GM13976 (cell line): ENCODE results near the gene PHF23.
A peak's percentile ranks its signal among the peaks of the same experiment; 100 is the strongest.

ENCODE experiments used
- DNase-seq: peaks from one replicate; pipeline ENCODE4 v3.0.0; 2012; ENCODE audit warnings: low spot score
- in situ Hi-C: fragments of 300-500 bp; cut with MboI; formaldehyde crosslinking; loops from one replicate; pipeline ENCODE4 v1.12.0; 2022; ENCODE audit warnings: low sequenced_read_pairs, mixed read lengths, inconsistent platforms; ENCODE audit not compliant: unreplicated experiment
- TF ChIP-seq, protein P1 (sequence below): IDR thresholded peaks from 2 replicates; pipeline ENCODE4 v1.5.1; 2012; ENCODE audit warnings: borderline replicate concordance, mild to moderate bottlenecking; ENCODE audit not compliant: insufficient read depth; ENCODE audit errors: extremely low read depth, missing control alignments, control extremely low read depth

Gene PHF23

DNA sequence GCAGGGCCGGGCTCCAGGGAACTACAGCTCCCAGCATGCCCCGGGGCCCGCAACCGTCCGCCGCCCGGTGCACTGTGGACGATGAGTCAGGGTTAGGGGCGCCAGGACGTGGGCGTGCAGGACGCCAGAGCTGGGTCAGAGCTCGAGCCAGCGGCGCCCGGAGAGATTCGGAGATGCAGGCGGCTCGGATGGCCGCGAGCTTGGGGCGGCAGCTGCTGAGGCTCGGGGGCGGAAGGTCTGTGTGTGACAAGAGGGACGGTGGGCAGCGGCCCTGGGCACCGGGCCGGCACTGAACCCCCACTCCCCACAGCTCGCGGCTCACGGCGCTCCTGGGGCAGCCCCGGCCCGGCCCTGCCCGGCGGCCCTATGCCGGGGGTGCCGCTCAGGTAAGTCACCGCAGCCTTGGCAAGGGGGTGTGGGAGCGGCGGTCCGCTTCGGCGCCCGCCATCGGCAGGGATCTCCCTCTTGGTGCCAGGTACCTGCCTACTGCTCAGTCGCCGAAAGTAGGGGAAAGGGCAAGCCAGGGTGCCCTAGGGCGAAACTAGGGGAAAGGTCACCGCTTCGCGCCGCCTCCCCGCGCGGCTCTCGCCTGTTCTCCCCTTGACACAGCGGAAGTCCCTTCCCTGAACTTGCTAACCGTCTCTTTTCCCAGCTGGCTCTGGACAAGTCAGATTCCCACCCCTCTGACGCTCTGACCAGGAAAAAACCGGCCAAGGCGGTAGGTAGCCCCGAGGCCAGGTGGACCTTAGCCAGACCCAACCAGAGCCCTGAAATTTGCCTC is 19.3 kb downstream of the PHF23 start, which contains the start of the genes ACADVL and DLG4:
Gene ACADVL (plus strand): TSS at position 127 of the 781 bp plus-strand sequence. CDS start 47 bp downstream, at position 174.
Gene DLG4 (minus strand): TSS at position 25 of the 781 bp plus-strand sequence.
- DNase-seq: peak; percentile 93
- in situ Hi-C loops: no loop called here

DNA sequence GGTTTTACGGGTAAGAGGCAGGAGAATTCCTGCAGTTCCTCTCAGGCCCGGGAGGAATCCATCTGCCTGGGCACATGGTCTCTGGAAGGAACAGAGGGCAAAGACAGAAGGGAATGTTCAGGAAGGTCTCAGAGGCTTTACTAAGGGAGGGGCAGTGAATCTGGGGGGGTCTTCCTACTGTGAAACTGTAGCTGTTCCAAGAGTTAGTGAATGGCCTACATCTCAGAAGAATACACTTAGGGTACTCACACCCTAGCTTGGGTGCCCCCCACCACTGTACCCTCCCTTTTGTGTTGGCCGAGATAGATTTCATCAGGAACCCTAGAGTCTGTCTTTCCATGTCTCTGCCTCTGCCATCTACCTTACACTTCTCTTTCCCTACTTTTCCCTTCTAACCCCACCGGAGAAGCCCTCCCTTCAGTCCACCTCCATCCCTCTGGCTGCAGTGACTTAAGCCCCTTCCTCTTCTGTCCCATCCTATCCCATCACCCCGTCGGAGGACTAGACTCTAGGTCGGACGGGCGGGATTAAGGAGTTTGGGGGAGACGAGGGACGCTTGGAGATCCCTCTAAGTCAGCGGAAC is 19.9 kb downstream of the PHF23 start:
- in situ Hi-C loops: no loop called here
- TF ChIP-seq, protein P1, sequence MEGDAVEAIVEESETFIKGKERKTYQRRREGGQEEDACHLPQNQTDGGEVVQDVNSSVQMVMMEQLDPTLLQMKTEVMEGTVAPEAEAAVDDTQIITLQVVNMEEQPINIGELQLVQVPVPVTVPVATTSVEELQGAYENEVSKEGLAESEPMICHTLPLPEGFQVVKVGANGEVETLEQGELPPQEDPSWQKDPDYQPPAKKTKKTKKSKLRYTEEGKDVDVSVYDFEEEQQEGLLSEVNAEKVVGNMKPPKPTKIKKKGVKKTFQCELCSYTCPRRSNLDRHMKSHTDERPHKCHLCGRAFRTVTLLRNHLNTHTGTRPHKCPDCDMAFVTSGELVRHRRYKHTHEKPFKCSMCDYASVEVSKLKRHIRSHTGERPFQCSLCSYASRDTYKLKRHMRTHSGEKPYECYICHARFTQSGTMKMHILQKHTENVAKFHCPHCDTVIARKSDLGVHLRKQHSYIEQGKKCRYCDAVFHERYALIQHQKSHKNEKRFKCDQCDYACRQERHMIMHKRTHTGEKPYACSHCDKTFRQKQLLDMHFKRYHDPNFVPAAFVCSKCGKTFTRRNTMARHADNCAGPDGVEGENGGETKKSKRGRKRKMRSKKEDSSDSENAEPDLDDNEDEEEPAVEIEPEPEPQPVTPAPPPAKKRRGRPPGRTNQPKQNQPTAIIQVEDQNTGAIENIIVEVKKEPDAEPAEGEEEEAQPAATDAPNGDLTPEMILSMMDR: no peak
- DNase-seq: no peak

More for the DNA sequence above, 19.3 kb downstream of the PHF23 start, which contains the start of the genes ACADVL and DLG4:
- TF ChIP-seq, protein P1: no peak

DNA sequence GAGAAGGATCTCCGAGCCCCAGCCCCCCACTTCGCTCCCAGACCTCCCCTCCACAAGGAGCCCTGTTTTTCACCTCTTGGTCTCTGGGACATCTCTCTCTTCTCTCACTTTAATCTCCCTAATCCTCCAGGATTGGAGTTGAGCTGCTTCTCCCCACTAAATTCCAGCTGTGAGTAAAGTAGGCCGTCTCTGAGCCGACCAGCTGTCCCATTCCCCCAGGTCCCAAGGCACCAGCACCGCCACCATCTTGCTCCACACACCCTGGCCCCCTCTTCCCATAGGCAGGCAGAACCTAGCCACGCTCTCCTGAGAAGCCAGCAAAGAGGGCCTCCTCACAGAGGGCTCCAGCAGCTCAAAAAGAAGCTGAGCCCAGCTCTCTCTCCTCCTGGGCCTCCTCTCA is 20.5 kb downstream of the PHF23 start:
- in situ Hi-C loops: no loop called here
- DNase-seq: no peak
- TF ChIP-seq, protein P1: no peak

DNA sequence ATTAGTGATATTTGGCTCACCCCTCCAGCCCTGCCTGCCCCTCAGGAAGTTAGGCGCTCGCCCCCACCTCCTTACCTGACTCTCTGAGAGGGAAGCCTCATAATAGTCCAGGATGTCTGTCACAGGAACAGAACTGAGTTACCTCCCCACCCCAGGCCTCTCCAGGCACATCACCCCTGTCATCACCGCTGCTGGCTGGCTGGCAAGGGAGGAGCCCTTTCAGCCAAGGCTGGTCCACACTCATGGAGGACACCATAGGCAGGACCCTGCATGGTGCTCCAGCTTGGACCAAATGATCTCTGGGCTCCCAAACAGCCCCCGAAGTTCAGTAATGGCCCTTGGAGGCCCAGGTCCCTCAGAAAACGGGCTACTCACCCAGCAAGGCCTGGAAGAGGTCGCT is 21.1 kb downstream of the PHF23 start:
- TF ChIP-seq, protein P1: no peak
- in situ Hi-C loops: no loop called here
- DNase-seq: no peak

DNA sequence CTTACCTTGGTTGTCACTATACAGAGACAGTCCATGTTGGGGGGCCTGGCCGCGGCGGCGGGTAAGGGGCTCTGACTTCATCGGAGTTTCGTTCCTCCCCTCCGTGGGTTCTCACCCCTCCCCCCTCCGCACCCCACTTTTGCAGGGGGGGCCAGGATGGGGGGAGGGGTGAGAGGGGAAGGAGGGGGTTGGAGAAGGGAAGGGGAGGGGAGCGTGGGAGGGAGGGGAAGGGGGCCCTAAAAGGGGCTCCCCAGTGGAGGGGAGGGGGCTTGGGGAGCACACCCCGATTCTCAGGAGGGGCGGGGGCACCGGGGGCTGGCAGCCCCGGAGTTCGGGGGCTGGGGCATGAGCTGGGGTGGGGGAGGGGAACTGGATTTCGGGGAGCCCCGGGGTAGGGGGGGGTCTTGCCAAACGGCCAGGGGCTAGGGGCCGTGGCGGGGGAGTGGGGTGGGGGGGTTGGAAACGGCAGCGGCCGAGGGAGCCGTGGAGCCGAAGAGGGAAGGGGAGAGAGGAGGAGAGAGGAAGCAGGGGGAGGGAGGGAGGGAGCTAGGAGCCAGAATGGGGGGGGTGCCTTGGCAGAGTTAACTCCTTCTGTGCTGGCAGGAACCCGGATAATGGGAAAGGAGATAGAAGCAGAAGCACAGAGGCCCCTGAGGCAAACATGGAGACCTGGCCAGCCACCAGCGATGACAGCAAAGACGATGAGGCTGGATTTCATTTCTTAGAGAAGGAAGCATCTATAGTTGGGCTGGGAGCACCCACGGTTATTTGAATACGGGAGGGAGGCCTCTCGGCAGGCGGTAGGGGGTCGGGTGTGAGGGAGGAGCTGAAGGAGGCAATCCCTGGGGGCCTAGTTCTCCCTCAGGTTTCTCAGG is 21.9 kb downstream of the PHF23 start:
- peak; percentile 59 for DNase-seq
- in situ Hi-C loops: no loop called here
- TF ChIP-seq, protein P1: no peak

DNA sequence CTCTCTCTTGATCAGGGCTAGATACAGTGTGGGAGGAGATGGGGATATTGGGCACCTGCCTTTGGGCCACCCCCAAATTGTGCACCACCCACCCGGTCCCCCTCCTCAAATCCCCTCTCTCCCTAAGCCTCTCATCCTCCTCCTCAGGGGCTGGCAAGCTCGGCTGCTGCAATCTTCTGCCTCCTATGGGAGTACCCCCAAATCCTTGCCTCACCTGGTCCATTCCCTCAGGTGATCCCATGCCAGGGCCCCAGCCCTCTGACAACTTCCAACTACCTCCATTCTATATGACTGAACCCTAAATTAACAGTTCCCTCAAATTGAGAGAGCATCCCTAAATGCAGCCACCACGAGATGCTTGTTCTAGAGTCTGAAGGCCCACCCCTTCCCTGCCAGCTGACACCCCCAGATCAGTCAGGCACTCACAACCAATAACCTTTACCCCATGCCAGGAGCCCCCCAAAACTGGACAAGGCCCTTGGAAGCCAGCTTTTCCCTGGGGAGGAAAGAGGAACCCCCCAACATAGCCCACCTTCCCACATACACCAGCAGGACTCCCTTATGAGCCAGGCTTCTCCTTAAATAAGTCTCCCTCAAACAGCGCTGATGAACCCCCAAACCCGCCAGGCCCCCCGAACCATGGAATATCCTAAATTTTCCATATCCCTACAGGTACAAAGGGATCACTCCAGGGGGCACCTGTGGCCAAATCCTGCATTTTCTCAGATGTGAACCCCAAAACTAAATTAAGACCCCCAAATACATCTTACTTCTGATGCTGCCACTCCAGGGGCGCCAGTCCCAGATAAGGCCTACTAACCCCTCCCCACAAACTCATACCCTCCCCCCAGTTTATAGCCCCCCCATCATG is 22.8 kb downstream of the PHF23 start:
- DNase-seq: no peak
- TF ChIP-seq, protein P1: no peak
- in situ Hi-C loops: no loop called here
